Measurements from ENCODE around the gene ATP2B2.

The ATP2B2 gene

DNA sequence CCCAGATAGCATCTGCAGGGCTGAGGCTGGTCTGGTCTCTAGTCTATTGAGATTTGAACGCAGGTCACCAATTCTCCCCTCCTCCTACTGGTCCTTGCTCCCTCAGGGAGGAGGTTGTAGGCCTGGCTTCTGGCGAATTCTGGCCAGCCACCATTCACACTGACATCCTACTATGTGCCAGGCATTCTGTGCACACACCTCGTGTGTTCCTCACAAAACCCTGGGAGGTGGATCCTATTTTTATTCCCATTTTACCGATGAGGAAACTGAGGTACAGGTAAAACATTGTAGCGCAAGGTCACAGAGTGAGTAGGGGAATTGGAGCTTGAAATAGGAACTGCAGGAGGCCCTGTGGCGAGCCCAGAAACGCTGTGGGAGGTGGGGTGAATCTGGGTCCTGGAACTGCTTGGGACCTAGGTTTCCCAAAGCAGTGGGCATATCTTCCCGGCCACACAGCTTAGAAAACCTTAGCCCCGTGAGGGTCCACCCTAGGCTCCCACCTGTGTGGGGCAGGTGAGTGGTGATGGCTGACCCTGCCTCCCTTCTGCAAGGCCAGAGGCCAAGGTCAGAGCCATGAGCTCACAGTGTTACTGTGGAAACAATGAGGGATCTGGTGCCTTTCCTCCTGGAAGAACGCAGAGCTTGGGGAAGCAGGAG lies 4.8 kb upstream of the ATP2B2 start:
- no peak for DNase-seq

DNA sequence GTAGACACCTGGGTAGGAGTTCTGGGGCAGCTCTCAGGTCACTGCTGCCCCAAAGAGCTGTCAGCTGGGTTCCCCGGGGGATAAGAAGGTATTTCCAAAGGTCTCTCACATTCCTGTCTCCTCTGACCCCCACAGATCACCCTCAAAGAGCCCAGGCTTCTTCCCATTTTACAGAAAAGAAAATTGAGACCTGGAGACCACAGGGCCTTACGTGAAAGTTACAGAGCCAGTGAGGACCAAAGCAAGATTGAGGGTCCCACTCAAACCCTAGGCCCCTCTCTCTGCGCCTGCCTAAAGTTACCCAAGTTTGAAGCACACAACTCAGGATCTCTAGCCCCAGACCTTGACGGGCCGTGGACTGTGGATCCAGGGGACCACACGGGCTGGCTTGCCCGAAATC lies 3.9 kb upstream of the ATP2B2 start:
- DNase-seq, result no peak

DNA sequence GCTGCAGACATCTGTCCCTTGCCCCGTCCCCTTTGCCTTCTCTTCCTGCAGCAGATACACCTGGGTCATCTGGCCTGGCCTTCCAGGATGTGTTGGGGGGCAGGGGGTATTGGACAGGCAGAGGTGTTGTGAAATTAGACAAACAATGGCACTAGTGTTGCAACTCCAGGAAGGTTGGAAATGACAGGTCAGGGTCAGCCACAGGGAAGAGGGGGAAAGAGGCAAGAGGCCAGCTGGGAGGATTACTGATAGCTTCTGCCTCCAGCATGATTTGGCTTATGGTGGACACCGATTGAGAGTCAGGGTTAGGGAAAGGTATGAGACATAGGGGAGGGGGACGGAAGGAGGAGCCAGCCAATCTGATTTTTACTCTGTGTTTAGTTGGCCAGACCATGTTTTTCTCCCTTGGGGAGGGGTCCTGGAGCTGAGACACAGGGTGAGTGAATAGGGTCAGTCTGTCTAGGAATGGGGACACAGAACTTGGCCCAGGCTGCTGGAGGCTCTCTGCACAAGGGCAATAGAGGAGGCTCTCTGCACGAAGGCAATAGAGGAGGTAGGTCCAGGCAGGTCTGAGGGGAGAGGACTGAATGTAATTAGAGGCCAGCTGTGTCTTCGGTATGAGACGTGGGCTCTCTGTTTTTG lies 3.4 kb upstream of the ATP2B2 start:
- no peak for DNase-seq

DNA sequence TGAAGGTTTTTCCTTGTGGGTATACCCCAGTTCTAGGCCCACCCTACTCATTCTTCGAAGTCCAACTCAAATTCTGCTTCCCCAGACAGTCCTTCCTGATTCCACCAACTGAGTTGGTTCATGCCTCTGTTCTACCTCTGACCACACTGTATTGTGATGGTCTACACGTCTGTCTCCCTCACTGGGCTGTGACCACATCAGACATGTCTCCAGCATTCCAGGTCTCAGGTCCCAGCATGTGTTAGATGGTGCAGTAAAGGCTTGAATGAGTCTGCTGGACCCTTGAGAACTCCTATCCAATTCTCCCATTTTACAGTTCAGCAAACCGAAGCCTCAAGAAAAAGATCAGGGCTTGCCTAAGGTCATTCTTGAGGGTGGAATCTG lies 2.8 kb upstream of the ATP2B2 start:
- DNase-seq, result no peak

DNA sequence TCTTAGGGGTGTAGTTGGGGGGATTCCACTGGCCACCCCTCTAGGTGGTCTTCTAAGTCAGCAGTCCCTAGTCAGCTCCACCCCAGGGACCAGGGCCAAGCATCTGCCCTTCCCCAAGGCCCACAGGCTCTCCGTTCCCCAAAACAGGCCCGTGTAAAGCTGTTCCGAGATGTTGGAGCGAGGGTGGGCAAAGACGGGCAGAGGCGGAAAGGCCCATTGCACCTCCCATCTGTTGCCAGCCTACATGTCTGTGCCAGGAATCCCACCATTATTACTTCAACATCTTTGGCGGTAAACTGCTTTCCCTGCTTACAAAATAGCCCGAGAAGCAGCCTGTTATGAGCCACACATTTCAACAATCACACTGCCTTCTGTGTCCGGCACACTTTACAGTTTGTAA lies 1.9 kb upstream of the ATP2B2 start:
- no peak for DNase-seq

DNA sequence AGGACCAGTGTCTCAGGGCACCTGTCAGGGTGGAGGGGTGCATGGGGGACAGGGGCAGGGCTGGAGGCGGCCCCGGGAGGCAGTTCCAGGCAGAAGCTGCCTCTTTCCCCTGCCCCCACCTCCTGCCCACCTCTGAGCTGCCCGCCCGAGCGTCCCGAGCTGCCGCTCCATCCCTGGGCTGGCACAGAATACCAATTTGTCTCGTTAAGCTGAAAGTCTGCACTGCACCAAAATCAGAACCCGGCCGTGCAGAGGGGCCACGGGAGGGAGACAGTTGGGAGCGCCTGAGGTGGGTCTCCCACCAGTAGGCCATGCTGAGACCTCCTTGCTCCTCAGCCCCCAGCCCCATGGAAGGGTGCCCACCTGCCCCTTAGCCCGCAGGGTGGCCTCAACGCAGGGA lies 1.3 kb upstream of the ATP2B2 start:
- no peak for DNase-seq

DNA sequence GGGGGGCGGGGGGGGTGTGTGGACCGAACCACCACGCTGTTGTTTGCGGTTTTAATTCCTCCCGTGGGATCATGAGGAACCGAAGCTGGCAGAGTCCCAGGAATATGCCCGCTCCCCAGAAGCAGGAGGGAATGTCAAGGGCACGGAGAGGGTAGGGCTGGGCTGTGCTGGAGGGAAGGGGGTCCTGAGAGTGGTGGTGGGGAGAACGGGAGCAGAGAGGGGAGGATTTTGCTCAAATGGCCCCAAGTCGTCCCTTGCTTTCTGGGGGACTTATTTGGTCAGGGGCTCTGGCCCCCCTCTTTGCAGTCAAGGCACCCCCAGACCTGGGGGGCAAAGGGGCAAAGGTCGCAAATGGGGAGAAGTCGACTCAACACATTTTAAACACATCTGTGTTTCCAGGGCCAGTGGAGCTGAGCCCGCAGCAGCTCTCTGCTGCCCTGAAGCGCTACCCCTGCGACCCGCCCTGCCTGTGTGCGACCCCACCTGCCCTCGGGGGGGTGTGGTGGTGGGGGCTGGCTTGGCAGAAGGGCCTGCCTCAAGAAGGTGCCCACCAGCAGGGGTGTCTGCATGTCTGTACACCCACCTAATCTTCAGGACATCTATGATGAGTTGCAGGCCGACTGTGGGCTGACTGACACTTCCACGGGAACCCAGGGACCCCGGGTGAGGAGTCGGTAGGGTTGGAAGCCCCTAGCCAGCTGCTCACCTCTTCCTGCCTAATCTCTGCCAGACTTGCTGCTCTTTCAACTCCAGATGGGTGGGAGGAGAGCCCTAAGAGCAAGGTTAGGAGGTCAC lies 602 bp upstream of the ATP2B2 start:
- DNase-seq, result no peak

DNA sequence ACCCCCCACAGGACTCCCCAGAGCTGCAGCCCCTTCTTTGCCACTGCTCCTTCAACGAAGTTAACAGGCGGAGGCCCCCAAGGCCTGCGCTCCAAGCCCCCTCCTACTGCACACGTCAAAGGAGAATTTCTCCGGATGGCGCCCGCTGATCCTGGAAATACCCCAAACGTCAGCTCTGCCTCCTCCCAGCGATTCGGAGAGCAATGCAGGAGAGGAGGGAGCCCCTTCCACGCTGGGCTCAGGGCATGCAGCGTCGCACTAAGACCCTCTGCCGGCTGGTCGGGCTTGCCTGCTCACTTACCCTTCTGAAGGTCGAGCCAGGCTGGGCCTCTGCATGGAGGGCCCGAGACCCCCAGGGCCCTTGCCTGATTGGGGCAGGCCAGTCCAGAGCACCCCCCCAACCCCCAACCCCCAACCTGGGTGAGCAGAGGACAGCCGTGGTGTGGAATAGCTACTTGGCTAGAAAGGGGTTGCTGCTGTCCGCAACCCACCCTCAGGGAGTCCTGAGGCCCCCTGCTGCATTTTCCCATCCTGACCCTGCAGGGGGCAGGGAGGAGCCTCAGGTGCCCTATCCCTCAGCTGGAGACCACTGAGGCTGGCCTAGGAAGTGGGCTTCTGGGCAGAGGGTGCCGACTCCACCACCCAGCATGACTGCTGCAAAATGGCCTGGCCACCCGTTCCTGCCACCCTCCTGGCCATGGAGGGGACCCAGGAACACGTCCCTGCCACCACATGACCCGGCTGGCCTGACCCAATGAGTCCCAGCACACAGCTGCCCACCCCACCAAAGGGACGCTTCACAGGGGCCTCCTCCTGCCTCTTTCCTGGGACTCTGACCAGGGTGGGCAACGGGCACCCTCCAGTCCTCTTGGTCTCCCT lies 976 bp downstream of the ATP2B2 start:
- no peak for DNase-seq

DNA sequence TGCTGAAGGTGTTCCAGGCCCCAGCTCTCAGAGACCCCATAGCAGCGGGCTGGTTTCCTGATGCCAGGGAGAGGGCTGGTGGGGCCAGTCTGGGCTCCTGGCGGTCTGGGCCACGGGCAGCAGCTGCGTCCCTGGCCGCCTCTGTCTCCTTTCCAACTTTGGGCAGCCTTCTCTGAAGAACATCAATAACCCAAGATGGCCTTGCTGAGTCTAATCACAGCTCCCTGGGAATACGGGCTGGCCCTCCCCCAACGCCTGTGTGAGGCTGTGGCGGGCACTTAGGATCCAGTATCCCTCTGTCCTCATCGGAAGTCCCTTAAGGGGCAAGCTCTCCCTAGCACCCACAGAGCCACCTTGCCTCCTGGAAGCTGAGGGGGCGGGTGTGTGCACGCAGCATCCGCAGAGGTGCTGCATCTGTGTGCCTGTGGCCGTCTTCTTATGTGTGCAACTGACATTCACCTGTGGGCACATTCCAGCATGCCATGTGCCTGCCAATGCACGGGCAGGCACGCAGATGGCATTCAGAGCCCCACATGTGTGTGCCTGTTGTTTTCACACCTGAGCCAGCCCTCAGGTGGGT lies 2.1 kb downstream of the ATP2B2 start:
- no peak for DNase-seq

DNA sequence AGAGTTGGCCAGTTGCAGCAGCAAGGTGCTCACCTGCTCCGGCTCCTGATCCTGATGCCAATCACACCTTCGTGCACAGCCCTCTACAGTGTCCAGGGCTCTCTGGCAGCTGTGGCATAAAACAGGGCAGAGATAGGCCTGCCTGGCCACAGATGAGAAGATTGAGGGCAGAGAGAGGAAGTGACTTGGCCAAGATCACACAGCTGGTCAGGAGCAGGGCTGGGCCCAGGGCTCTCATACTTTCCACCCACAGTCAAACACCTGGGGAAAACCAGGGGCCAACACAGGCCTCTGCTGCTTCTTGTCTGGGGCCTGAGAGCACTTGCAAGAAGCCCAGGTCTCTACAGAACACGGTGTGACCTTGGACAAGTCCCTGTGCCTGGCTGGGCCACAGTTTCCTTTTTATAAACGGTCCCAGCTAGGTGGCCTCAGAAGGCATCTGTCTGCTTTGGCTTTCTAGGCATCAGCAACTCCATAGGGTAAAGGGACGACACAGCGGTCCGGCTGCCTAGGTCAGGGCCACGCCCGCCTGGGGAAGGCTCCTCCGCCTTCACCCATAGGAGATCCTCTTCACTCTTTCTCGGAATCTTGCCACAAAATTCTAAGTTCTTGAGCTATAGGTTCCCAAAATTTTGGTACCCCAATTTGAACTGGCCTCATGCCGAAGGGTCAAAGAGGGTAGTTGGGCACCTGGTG lies 3.1 kb downstream of the ATP2B2 start:
- peak; percentile 4 for DNase-seq

DNA sequence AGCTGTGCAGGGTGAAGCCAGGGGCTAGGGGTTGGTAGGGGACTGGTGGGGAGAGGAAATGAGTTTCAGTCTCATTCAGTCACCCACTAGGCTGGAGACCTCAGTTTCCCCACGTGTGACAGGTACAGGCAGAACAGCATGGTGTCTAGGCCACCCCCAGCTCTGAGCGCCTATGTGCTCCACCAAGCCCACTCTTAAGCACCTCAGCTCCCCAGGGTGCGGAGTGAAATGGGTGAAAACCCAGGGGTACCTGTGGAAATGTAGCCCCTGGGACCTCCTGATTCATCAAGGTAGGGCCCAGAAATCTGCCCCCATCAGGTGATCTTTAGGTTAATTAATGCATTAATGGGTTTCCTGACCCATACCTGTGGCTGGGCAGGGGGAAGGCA lies 3.7 kb downstream of the ATP2B2 start:
- no peak for DNase-seq

DNA sequence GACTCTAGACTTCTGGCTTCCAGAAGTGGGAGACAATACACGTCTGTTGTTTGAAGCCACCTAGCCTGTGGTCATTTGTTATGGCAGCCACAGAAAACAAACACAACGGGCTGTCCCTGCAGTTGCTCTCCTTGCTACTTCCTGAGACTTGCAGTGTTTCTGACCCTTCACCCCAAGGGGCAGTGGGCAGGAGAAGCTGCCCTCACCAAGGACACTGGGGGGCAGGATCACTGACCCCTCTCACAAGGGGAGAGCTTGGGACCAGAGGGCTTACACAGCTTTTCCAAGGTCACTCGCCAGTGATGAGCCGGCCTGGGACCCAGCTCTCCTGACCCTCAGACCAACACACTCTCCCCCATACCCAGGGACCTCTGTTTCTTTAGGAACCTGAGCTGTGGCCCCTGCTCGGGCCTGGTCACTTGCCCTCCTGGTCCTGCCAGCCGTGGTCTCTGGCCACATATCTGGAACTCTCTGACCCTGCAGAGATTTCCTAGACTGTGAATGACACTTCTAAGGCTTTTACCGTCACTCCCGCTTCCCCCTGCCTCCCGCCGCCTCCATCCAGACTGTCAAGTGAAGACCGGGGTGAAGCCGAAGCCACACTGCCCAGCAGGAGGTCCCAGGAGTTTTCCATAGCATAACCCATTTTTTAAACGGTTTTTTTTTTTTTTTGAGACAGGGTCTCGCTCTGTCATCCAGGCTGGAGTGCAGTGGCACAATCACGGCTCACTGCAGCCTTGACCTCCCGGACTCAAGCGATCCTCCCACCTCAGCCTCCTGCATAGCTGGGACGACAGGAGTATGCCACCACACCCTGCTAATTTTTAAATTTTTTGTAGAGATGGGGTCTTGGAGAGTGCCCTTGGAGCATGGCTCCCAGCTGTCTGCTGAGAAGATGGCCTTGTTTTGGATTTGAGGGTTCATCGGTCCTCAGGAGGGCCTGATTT lies 4.4 kb downstream of the ATP2B2 start:
- DNase-seq, result no peak

DNA sequence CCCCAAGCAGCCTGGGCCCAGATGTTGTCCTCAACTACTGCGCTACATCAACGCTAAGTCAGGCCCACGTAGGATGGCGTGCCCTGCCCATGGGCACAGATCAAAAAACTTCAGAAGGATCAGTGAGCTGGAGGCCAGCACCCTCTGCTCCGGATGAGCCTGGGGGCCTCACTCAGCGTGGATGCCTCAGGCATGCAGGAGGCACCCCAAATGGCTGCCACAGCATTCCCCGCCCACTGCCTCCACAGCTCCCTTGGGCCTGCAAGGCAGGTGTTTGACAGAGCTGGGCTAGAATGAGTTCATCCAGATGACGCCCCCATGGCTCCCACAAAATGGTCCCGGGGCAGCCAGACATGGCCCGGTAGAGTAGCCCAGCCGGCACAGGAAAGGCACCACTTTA lies 7.1 kb downstream of the ATP2B2 start:
- no peak for DNase-seq

DNA sequence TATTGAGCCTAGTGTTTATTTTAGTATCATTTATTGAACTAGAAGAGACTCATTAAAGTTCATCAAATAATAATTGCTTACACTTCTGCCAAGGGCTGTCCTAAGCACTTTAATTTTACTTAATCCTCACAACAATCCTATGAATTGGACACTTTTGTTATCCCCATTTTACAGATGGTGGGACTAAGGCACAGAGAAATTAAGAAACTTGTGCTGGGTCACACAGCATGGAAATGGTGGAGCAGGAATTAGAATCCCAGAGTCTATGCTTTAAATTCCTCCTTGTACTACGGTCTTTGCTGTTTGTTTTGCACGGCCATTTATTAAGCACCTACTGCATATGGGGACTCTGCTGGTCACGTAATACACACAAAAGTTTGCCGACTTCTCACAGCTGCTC lies 7.9 kb downstream of the ATP2B2 start:
- no peak for DNase-seq

DNA sequence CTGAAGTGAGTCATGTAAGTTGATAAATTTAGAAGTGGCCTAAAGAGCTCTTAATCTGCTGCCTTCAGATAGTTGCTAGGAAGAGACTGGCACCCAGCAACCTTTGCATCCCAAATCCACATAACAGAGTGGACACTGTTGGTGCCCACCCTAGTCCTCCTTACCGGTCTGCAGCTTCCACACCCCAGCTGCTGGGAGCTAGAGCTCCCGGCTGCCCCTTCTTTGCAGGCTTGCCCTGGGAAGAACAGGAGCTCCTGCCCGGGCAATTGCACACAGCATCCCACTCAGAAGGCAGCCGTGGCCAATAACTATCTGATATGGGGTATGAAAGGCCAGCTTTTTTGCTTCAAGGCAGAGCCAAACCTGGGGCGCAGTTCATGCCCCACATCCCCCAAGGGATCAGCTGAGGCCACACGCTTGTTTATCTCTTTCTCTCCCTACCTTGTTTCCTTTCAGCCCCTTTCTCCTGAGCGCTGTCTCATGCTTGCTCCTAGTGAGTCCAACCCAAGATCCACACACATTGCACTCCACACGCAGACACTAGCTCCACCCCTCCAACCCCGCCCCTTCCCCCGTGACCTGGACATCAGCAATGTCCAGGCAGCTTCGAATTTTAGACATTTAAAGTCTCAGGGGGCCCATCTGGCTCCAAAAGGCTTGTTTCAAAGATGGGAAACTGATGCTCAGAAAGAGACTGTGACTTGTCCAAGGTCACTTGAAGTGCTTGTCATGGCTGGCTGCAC lies 9.1 kb downstream of the ATP2B2 start:
- no peak for DNase-seq

DNA sequence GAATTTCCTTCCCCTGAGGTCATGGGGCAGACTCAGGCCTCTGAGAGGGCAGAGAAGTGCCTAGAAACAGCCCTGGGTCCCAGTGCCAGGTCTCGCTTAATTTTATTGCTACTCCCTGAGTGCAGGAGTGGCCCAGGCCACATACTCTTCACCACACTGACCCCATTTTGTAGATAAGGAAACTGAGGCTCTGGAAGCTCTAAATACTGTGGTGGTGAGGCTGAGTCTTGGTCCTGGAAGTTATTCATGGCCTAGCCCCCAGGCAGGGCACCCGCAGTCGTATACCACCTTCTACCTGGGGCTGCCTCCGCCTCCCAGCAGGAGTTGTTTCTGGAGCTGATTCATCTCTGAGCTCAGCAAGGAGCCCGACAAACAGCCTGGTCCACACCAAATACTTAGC lies 9.8 kb downstream of the ATP2B2 start:
- no peak for DNase-seq

DNA sequence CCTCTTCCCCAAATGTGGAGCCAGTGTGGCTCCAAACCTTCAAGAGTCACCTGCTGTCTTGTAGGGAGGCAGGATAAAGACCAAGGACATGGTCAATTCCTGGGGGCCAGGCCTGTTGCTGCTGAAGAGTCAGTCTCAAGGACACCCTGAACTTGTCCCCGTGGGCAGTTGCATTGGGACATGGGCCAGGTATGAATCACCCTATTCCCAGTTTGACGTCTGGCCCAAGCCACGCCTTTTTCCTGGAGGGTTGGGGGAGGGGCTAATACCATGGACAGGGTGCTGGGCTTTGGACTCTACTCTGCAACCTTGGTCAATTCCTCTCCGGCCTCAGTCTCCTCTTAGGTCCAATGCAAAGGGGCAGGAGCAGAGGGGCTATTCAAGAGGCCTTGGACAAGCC lies 10.4 kb downstream of the ATP2B2 start:
- DNase-seq, result no peak

DNA sequence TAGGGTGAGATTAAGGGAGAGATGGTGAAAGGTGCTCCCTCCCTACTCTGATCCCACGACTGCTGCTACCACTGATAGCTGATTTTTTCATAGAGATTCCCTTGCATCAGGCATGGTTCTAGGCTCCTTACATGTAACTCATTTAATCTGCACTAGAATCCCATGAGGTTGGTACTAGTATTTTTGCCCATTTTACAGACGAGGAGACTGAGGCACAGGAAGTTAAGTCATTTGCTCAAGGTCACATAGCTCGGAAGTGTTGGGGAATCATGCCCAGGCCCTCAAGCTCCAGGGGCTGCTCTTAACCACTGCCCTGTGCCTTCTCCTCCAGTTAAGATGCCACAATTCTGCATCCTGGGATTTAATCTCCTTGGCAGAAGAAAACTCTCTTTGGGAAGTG lies 11.2 kb downstream of the ATP2B2 start:
- no peak for DNase-seq

DNA sequence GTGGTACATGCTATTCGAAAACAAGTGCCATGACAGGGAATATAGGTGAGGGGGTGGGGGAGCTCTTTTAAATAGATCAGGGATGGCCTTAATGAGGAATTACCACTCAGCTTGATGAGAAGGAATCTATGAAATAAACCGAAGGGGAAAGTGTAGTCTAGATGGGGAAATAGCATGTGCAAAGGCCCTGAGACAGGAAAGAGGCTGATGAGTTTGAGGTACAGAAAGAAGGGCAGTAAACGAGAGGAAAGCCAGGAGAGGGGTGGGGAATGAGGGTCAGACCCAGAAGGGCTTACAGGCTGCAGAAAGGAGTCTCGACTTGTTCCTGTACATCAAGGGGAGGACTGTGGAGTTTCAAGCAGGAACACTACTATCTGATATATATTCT lies 12.2 kb downstream of the ATP2B2 start:
- DNase-seq, result no peak

All from NK-92 treated with Interleukin-12 subunit alpha and Interleukin-12 subunit beta, amount 100 ng/mL, for 24 hours (cell line).